Umbilical cord (tissue), 2 donors: Measurements from ENCODE around the gene SIN3B. TPM values are rescaled to one million over a fixed set of nuclear protein-coding genes. Genes with fewer than 3 reads are reported as not detected.
"Not testable (repeated sequence)": the region's sequence is repeated elsewhere in the genome, so short reads cannot be mapped to it uniquely, and the experiment has no call there.

Source experiments
- DNase-seq: peaks from one replicate; pipeline ENCODE4 v3.0.0-alpha.2; 2015; ENCODE audit warnings: low spot score
- total RNA-seq: library from RNA; depleted of rRNA; stranded (reverse); fragments of >200 nt; gene quantifications from one replicate; pipeline ENCODE4 v1.2.3, GENCODE V29; 2014; ENCODE audit warnings: low replicate concordance; ENCODE audit not compliant: insufficient read depth

SIN3B gene
- total RNA-seq, 1 donor from 2014 or later = 17.8 TPM

DNA sequence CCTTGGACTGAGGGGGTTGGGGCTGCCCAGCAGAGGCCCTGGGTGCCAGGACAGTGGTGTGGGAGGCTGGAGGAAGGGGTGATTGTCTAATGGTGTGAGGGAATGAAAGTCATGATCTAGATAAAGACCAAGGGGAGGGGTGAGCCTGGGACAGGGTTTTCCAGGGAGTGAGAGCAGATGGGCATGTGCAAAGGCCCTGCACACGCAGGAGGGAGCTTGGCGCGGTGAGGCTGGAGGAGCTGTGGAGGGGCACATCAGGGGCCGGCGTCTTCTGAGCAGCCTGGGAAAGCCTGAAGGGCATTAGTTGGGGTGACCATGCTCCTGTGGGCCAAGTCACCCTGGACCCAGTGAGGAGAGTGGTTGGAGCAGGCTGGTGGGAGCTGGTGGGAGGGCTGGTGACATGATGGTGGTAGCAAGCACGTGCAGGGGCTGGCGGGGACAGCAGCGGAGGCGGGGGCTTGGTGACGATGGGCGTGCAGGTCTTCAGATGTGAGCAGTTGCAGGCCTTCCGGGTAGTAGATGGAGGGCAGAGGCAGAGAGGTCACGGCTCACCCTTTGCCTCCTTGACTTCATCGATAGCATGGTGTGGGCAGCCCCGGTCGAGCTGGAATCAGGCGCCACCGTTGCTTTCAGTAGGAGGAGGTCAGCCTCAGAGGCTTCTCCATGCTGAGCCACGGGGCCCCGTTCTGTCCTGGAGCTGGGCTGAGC lies 39.4 kb downstream of the SIN3B start:
- DNase-seq = no peak

DNA sequence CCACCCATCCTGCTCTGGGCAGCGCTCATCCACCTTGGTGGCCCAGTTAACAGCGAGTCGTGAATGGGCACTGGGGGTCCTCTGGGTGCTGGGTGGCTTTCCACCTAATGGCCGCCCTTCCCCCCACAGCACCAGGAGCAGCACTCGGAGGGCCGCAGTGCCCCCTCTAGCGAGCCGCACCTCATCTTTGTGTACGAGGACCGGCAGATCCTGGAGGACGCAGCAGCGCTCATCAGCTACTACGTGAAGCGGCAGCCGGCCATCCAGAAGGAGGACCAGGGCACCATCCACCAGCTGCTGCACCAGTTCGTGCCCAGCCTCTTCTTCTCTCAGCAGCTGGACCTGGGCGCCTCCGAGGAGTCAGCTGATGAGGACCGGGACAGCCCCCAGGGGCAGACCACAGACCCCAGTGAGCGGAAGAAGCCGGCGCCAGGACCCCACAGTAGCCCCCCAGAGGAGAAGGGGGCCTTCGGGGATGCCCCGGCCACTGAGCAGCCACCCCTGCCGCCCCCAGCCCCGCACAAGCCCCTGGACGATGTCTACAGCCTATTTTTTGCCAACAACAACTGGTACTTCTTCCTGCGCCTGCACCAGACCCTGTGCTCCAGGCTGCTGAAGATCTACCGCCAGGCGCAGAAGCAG lies 40.3 kb downstream of the SIN3B start:
- DNase-seq = no peak

DNA sequence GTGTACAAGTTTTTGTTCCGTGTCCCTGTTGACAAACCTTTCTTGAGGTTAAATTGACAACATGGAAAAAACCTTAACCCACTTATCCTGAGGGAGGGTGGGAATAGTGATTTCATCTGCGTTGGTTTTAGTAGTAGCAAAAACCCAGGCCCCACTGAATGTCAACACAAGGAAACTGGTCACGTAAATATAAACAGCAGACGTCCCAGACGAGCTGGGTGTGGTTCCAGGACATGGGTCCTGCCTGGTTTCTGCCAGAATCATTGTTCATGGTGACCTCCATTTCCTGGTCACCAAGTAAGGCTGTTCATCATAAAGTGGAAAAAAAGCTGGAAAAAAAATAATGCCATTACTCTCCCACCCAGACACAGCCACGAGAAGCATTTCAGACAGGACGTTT lies 42.7 kb downstream of the SIN3B start:
- no peak for DNase-seq

DNA sequence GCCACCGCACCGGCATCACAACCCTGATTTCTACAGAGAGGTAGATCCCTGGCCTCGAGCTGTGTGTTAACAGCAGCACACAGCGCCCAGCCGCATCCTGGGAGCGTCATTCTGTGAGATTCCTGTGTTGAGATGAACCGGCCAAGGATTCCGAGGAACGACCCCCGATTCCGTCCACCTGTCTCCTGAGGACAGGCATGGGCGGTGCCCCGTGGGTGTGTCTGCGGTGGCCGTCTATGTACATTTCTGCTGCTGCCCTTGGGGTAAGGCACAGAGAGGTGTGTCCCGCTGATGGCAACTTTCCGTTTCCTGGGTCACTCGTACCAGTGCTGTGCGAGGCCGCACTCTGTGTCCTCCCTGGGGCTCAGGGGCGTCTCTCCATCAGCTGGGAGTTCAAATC lies 43.5 kb downstream of the SIN3B start:
- no peak for DNase-seq

DNA sequence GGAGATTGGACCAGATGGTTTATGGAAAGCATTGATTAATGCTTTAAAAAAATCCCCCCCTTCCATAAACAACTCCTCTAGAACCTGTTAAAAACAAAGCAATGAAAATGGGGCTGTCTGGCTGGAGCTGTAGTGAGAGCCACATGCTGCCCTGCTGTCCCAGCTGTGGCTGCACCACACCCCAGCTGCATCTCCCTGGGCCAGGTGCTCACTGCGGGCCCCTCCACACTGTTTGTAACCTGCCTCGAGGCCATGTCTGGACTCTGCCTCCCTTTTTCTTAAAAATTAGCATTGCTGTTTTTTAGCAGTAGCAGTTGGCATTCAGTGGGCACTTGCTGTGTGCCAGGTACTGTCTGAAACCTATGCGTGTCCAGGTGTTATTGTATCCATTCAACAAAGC lies 44.4 kb downstream of the SIN3B start:
- DNase-seq = no peak

DNA sequence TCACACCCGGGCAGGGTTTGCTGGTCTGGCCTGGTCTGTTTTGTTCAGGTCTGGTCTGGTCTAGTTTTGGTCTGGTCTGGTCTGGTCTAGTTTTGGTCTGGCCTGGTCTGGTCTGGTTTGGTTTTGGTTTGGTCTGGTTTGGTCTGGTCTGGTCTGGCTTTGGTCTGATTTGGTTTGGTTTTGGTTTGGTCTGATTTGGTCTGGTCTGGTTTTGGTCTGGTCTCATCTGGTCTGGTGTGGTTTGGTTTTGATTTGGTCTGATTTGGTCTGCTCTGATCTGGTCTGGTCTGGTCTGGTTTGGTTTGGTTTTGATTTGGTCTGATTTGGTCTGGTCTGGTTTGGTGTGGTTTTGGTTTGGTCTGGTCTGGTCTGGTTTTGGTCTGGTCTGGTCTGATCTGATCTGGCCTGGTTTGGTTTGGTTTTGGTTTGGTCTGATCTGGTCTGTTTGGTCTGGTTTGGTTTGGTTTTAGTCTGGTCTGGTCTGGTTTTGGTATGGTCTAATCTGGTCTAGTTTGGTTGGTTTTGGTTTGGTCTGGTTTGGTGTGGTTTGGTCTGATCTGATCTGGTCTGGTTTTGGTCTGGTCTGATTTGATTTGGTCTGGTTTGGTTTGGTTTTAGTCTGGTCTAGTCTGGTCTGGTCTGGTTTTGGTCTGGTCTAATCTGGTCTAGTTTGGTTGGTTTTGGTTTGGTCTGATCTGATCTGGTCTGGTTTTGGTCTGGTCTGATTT lies 45.2 kb downstream of the SIN3B start:
- no peak for DNase-seq

DNA sequence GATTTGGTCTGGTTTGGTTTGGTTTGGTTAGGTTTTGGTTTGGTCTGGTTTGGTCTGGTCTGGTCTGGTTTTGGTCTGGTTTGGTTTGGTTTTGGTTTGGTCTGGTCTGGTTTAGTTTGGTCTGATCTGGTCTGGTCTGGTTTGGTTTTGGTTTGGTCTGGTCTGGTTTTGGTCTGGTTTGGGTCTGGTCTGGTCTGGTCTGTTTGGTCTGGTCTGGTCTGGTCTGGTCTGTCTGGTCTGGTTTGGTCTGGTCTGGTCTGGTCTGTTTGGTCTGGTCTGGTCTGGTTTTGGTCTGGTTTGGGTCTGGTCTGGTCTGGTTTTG lies 45.7 kb downstream of the SIN3B start:
- DNase-seq = not testable (repeated sequence)

DNA sequence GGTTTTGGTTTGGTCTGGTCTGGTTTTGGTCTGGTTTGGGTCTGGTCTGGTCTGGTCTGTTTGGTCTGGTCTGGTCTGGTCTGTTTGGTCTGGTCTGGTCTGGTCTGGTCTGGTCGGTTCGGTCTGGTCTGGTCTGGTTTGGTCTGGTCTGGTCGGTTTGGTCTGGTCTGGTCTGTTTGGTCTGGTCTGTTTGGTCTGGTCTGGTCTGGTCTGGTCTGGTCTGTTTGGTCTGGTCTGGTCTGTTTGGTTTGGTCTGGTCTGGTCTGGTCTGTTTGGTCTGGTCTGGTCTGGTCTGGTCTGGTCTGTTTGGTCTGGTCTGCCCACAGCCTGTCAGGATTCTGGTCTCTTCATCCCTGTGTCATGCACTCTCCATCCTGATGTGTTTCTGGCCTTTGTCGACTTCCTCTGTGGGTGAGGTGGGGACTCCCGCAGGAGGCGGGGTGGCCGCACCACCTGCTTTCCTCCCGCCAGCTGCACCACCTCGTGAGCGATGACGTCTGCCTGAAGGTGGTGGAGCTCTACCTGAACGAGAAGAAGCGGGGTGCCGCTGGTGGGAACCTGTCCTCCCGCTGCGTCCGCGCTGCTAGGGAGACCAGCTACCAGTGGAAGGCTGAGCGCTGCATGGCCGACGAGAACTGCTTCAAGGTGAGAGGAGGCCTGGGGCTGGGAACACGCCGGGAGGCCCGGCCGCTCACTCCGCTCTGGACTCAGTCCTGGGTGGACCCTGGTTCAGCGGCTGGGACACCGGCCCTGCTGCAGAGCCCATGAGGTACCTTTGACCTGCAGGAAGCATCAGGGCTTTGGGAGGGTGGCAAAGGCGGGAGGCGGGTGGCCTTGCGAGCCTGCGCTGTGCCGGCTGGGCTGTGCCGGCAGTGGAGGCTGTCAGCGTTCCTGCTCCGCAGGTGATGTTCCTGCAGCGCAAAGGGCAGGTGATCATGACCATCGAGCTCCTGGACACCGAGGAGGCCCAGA lies 46.7 kb downstream of the SIN3B start:
- DNase-seq = no peak

DNA sequence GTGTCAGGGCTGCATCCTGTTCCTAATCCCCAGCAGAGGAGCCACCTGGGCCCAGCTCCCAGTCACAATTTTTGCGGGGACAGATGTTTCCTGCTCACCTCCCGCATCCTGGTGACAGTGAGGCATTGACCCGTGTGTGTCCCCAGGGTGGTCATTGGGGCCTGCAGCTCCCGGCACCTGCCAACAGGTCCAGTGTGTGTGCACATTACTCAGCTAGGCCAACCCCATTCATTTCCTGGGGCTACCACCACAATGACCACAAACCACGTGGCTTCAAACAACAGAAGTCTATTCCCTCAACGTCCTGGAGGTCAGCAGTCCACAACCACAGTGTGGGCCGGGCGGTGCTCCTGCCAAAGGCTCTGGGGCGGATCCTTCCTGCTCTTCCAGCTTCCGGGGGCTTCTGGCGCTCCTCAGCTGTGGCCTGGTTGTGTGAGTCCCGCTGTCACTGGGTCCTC lies 47.7 kb downstream of the SIN3B start:
- DNase-seq = no peak

DNA sequence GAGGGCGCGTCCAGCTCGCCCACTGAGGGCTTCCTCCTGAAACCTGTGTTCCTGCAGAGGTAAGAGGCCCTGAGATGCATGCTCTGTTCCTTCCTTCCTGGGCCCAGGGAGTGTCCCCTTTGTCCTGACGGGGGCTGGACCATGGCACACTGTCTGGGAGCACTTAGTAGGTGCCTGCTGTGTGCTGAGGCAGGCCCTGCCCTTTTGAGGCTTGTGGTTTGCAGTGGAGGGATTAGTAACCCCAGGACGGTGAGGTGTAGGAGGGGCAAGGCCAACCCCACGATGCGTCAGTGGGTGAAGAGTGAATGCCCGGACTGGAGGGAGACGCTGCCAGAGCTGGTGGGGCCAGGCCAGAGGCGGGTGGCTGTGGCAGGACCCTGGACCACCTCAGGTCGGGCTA lies 48.4 kb downstream of the SIN3B start:
- DNase-seq = no peak

DNA sequence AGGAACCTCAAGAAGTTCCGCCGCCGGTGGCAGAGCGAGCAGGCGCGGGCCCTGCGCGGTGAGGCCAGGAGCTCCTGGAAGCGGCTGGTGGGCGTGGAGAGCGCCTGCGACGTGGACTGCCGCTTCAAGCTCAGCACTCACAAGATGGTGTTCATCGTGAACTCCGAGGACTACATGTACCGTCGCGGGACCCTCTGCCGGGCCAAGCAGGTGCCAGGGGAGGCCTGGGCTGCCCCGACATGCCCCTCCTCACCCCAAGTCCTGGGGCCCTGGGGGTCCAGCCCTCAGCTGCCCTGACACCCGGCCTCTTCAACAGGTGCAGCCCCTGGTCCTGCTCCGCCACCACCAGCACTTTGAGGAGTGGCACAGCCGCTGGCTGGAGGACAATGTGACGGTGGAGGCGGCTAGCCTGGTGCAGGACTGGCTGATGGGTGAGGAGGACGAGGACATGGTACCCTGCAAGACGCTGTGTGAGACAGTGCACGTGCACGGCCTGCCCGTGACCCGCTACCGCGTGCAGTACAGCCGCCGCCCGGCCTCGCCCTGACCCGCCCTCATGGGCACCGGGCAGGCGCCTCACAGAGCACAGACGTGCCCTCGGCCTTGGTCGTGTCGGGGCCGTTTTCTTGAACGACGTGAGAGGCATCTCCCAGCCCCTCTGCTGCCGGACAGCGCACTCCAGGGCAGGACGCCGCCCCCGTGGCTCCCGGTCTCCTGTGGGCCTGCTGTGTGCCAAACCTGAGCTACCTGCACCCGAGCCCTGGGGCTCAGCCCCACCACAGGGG lies 49.2 kb downstream of the SIN3B start:
- DNase-seq = no peak

DNA sequence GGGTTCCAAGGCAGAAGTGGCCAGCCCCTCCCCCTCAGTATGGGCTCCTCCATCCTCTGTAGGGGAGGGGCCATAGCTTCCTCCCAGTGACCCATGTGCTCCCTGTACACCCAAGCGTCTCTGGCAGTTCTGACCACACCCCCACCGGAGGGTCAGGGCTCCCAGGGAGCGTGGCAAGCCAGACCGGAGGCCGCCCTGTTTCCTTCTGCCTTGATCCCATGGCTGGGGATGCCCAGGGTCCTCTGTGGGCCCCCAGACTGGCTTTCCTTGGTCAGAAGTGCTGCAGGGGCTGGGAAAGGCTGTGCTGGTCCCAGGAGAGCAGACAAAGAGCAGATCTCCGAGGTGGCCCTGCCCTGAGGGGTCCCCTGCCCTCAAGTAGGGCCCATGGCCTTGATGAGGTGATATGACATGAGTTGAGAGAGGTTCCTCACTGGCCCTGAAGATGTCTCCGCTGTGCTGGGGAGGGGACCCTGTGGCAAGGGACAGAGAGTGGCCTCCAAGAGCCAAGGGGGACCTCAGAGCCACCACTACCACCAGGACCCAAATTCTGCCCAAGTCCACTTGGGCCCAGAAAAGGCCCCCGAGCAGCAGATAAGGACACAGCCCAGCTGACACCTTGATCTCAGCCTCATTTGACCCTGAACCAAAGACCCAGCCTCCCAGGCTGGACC lies 51.8 kb downstream of the SIN3B start:
- no peak for DNase-seq

DNA sequence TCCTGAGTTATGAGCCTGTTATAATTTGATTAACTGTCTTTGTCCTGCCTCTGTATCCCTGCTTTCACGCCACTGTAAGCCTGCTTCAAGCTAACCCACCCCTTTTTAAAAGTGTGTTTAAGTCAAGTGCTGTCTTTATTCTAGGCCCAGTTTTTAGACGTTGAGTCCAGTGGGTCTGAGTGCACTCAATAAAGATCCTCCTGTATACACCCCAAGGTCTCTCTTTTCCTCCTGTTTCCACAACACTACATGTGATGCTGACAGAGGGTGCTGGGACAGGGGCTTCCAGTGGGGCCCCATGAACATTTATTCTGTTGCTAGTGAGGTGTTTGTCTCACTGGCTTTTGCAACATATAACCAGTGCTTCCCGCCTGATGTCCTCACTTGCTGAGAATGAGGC lies 52.9 kb downstream of the SIN3B start:
- DNase-seq = no peak

DNA sequence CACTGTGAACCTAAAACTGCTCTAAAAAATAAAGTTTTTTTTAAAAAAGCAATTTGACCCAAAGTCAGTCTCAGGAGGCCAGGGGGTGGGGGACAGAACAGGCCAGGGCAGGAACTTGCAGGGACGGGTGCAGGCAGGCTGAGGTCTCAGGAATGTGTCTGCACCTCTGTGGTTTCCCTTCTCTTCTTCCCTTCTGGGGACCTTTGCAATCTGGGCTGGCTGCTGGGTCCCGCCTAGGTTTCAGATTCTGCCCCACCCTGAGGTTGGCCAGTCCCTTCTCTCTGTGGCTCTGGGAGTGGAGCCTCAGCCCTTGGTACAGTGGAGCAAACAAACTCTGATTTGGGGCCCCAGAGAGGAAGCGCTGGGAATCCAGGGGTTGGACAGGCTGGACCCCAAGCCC lies 54.3 kb downstream of the SIN3B start:
- DNase-seq = no peak

DNA sequence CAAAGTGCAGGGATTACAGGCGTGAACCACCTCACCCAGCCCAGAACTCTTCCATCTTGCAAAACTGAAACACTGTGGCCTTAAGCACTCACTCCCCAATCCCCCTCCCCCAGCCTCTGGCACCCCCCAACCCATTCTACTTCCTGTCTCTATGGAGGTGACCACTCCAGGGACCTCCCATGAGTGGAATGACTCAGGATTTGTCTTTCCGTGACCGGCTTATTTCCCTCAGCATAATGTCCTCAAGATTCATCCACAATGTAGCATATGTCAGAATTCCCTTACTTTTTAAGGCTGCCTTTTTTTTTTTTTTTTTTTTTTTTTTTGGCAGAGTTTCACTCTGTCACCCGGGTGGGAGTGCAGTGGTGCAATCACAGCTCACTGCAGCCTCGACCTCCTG lies 56.0 kb downstream of the SIN3B start:
- DNase-seq = no peak

DNA sequence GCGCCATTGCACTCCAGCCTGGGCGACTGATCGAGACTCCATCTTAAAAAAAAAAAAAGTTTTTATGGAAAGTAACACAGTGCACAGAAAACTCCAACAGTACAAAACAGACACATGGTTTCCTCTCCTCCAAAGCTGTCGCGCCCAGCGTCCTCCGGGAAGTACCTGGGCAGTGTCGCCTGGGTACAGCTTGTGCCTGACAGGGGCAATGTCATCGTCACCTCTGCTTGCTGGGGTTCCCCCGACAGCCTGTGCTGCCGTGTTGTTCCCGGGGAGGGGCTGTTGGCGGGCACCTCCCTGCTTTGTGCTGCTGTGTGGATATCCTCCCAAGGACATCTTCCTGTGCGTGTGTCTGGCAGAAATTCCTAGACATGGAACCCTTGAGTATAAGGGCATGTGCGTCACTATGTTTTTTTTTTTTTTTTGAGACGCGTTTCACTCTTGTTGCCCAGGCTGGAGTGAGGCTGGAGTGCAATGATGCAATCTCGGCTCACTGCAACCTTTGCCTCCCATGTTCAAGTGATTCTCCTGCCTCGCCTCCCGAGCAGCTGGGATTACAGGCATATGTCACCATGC lies 57.2 kb downstream of the SIN3B start:
- DNase-seq = no peak

DNA sequence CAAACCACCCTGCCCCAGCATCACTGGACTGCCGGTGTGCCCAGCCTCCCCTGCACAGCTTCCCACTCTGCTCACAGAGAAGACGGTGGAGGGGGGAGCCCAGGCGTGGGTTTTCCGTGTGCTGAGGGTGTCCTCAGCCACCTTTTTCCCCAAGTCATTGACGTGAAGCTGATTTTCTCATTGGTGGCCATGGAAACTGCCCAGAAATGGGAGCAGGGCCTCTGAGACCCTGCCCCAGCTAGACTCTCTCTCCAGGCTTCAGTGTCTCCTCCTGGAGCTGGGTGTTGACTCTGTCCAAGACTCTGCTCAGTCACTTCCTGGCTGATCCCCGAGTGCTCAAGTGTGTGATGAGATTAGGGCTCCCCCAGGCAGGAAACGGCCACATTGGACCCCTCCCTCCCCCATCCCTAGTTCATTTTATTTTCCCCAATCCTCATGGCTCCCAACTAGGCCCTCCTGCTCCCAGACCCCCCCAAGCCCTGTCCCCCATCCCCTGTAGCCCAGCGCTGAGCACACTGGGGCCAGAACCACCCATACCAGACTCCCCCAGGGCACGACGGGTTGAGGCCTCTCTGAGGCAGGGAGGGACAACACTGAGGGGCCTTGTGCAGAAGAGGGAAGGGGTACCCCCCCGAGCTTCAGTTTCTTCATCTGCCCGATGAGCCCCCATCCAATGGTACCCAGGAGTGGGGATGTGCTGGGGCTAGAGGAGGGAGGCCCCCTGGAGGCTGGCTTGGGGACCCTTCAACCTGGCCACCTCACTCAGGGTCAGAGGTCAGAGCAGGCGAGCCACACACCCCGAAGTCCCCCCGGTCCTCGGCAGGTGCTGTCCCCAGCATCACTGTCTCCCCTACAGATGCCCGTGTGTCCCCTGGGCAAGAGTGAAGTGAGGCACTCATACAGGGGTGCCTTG lies 58.4 kb downstream of the SIN3B start:
- no peak for DNase-seq

DNA sequence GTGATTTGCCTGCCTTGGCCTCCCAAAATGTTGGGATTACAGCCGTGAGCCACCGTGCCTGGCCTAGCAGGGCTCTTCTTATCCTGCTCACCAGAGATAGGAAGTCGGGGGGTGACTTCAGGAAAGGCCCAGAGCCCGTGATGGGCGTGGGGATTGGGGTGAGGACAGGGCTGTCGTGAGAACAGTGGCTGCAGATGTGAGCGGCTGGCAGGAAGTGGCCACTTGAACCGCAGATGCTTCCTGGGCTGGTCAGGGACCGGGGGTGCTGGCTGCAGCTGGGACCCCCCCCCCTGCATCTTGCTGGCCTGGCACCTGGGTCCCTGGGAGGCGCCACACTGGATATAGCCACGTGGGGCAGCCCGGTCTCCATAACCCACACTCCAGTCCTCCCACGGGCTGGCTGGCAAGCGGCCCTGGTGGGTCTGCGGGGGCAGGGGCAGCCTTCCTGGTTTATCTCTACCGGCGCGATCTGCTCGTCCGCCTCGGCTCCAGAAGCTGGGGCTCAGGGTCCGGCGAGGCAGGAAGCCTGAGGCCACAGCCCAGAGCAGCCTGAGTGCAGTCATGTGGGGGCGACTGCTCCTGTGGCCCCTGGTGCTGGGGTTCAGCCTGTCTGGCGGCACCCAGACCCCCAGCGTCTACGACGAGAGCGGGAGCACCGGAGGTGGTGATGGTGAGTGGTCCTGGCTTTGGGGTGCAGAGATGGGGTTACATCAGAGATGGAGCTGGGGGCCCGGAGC lies 59.6 kb downstream of the SIN3B start, which contains the start of gene F2RL3:
TSS of gene F2RL3 (plus strand) at position 371 of the 737 bp plus-strand sequence. CDS start at position 562, 191 bp downstream.
- DNase-seq = peak; percentile 14
